CD14-positive monocyte (primary cell): ENCODE results near the gene COPS6. TPM values are rescaled to one million over a fixed set of nuclear protein-coding genes. Genes with fewer than 3 reads are reported as not detected.
"Not testable (repeated sequence)": the region's sequence is repeated elsewhere in the genome, so short reads cannot be mapped to it uniquely, and the experiment has no call there.

Source experiments
- DNase-seq, 3 donors: peaks; one replicate each; pipeline ENCODE4 v3.0.0-alpha.2; 2011 to 2022
- H2AFZ ChIP-seq: 2 replicates; pipeline ENCODE4 v1.6.0; 2012; ENCODE audit warnings: mild to moderate bottlenecking, low read depth, low read length, inconsistent platforms; ENCODE audit not compliant: insufficient read depth, poor library complexity, severe bottlenecking
- H3K27ac ChIP-seq, 2 donors: 1 replicate in 1 of 2; 2 replicates in 1 of 2; pipeline ENCODE4 v1.5.1; 2012 to 2013; ENCODE audit warnings: low read length in 2 of 2, control low read depth in 1 of 2, inconsistent platforms in 1 of 2, low read depth in 1 of 2, mild to moderate bottlenecking in 1 of 2
- H3K27me3 ChIP-seq, 2 donors: one replicate each; pipeline versions ENCODE4 v1.6.0 to v1.6.1; 2011 to 2013; ENCODE audit warnings: low read length in 2 of 2; ENCODE audit not compliant: control insufficient read depth in 2 of 2, insufficient read depth in 2 of 2
- H3K36me3 ChIP-seq, 2 donors: replicated peaks in 1 of 2; 1 replicate in 1 of 2; 2 replicates in 1 of 2; pipeline versions ENCODE4 v1.5.1 to v1.6.1; 2012 to 2013; ENCODE audit warnings: low read length in 2 of 2, control low read depth in 1 of 2, inconsistent platforms in 1 of 2, mild to moderate bottlenecking in 1 of 2; ENCODE audit not compliant: insufficient read depth in 2 of 2, control insufficient read depth in 1 of 2
- H3K4me1 ChIP-seq, 2 donors: 1 replicate in 1 of 2; 2 replicates in 1 of 2; pipeline versions ENCODE4 v1.5.1 to v1.6.1; 2012 to 2013; ENCODE audit warnings: low read length in 2 of 2, control low read depth in 1 of 2, inconsistent platforms in 1 of 2, mild to moderate bottlenecking in 1 of 2, moderate library complexity in 1 of 2; ENCODE audit not compliant: insufficient read depth in 2 of 2, control insufficient read depth in 1 of 2
- H3K4me2 ChIP-seq: replicated peaks from 2 replicates; pipeline ENCODE3; 2012; ENCODE audit warnings: low read length, moderate library complexity, mild to moderate bottlenecking; ENCODE audit not compliant: poor library complexity, severe bottlenecking; ENCODE audit errors: extremely low read depth
- H3K4me3 ChIP-seq, 3 experiments: fragments of 200-600 bp in 1 of 3; sonication (generic) in 1 of 3; replicated peaks in 1 of 3; 1 replicate in 2 of 3; 2 replicates in 1 of 3; pipeline ENCODE4 v1.5.1; 2011 to 2013; ENCODE audit warnings: low read length in 3 of 3, mild to moderate bottlenecking in 3 of 3, control low read depth in 2 of 3, low read depth in 2 of 3, inconsistent platforms in 1 of 3, moderate library complexity in 1 of 3
- H3K79me2 ChIP-seq: 2 replicates; pipeline ENCODE4 v1.6.0; 2012; ENCODE audit warnings: mild to moderate bottlenecking, control low read depth, inconsistent platforms, low read length, moderate library complexity; ENCODE audit not compliant: insufficient read depth
- H3K9ac ChIP-seq: 2 replicates; pipeline ENCODE4 v1.6.0; 2017; ENCODE audit warnings: low read length, mild to moderate bottlenecking; ENCODE audit not compliant: insufficient read depth, poor library complexity, severe bottlenecking
- H3K9me3 ChIP-seq, 2 donors: replicated peaks in 1 of 2; 1 replicate in 1 of 2; 2 replicates in 1 of 2; pipeline versions ENCODE4 v1.5.1 to v1.6.1; 2012 to 2013; ENCODE audit warnings: low read length in 2 of 2, control low read depth in 1 of 2; ENCODE audit not compliant: control insufficient read depth in 1 of 2, insufficient read depth in 1 of 2
- H4K20me1 ChIP-seq: 2 replicates; pipeline ENCODE4 v1.6.0; 2012; ENCODE audit warnings: mild to moderate bottlenecking, low read length, control low read depth, moderate library complexity; ENCODE audit not compliant: insufficient read depth
- H3K27ac Mint-ChIP-seq, 7 donors: one replicate each; pipeline ENCODE4 v1.8.0; 2020; ENCODE audit warnings: mild to moderate bottlenecking in 7 of 7, mixed read lengths in 7 of 7, moderate library complexity in 6 of 7, inconsistent platforms in 2 of 7
- H3K27me3 Mint-ChIP-seq, 3 donors: one replicate each; pipeline ENCODE4 v1.8.0; 2021 to 2022; ENCODE audit warnings: low read depth in 3 of 3, mild to moderate bottlenecking in 3 of 3, mixed read lengths in 3 of 3, moderate library complexity in 3 of 3, inconsistent platforms in 1 of 3
- H3K36me3 Mint-ChIP-seq, 2 donors: one replicate each; pipeline ENCODE4 v1.8.0; 2020; ENCODE audit warnings: mixed read lengths in 2 of 2, inconsistent platforms in 1 of 2, mild to moderate bottlenecking in 1 of 2
- H3K4me1 Mint-ChIP-seq: one replicate; pipeline ENCODE4 v1.8.0; 2020; ENCODE audit warnings: mild to moderate bottlenecking, mixed read lengths
- H3K4me3 Mint-ChIP-seq, 2 donors: one replicate each; pipeline ENCODE4 v1.8.0; 2020; ENCODE audit warnings: mild to moderate bottlenecking in 2 of 2, mixed read lengths in 2 of 2, moderate library complexity in 1 of 2
- H3K9me3 Mint-ChIP-seq, 7 donors: one replicate each; pipeline ENCODE4 v1.8.0; 2020 to 2022; ENCODE audit warnings: mixed read lengths in 7 of 7, mild to moderate bottlenecking in 6 of 7, moderate library complexity in 6 of 7, inconsistent platforms in 2 of 7
- WGBS: methylation state at CpG from one replicate; pipeline ENCODE4 v1.1.5; 2013; ENCODE audit warnings: missing lambda C conversion rate; ENCODE audit not compliant: insufficient coverage; 5-methylcytosine and 5-hydroxymethylcytosine counted together
- intact Hi-C, 2 donors: fragments of 100-400 bp; cut with micrococcal nuclease; formaldehyde crosslinking; loops; one replicate each; pipeline versions ENCODE4 v1.15.0 to v1.15.1; 2023
- polyA plus RNA-seq, 3 donors: library from polyadenylated mRNA; depleted of rRNA in 1 of 3; unstranded in 2 of 3; stranded (reverse) in 1 of 3; fragments of 300-500 nt in 2 of 3; fragments of >200 nt in 1 of 3; fragmentation: Illumina TruSeq in 2 of 3; gene quantifications; 1 replicate in 2 of 3; 2 replicates in 1 of 3; pipeline ENCODE4 v1.2.3, GENCODE V29; 2012 to 2021
- TF ChIP-seq, protein P1 (sequence below): fragments of 200-600 bp; IDR thresholded peaks from one replicate; pipeline ENCODE4 v1.8.0; 2022; ENCODE audit warnings: antibody characterized with exemption, mild to moderate bottlenecking

COPS6 gene
- polyA plus RNA-seq, 3 donors: 77.1 to 119 (median 109) TPM

DNA sequence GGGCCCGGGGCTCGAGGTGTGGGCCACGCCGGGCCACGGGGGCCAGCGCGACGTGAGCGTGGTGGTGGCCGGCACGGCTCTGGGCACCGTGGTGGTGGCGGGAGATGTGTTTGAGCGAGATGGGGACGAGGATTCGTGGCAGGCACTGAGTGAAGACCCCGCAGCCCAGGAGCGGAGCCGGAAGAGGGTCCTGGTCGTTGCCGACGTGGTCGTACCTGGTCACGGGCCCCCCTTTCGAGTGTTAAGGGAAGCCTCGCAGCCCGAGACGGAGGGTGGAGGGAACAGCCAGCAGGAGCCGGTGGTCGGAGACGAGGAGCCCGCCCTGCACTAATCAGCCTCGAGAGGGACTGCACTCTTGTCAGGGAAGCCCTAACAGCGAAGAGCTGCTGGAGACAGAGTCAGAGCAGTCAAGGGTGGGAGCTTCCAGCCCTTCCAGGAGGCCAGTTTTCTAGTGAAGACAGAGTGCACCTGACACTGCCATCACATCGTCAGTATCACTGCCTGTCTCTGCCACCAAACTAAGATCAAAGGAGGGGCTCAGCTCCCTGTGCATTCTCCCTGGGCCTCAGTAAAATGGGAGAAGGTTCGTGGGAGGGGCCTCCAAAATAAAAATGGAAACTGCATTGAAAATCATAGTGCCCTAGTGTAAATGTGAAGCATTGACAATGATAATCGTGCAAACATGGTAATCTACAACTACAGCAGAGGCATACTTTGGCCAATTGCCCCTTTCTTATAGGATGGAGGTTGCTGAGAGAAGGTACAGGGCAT is 39.3 kb downstream of the COPS6 start:
- H3K9ac ChIP-seq: peak overlapping the region; percentile 81
- peaks cover 0 to 14% of the 10 kb centered on the region in 2 donors for H3K27me3 ChIP-seq
- peak overlapping the region; percentile 83 to 93 (median 87) for H3K4me3 ChIP-seq
- H3K9me3 ChIP-seq: no peaks in the 10 kb centered on the region
- peak overlapping the region in 1 of 2 donors; percentile 92 for H3K27ac ChIP-seq
- H3K4me1 ChIP-seq: peaks cover 36 to 46% of the 10 kb centered on the region in 2 donors
- H3K27ac Mint-ChIP-seq: peak overlapping the region in 5 of 7 donors; percentile 33 to 78 (median 50)
- no peaks in the 10 kb centered on the region for H3K36me3 Mint-ChIP-seq
- H3K4me2 ChIP-seq: peak overlapping the region; percentile 98
- H3K9me3 Mint-ChIP-seq: peaks cover 0 to 4% (median 0%) of the 10 kb centered on the region in 7 donors
- DNase-seq: no peak
- peak overlapping the region; percentile 84 to 98 for H3K4me3 Mint-ChIP-seq
- H3K36me3 ChIP-seq: no peaks in the 10 kb centered on the region
- peaks cover 13 to 19% (median 17%) of the 10 kb centered on the region in 3 donors for H3K27me3 Mint-ChIP-seq
- WGBS: under 1% methylated on average over 32 of the region's 37 CpGs
- TF ChIP-seq, protein P1, sequence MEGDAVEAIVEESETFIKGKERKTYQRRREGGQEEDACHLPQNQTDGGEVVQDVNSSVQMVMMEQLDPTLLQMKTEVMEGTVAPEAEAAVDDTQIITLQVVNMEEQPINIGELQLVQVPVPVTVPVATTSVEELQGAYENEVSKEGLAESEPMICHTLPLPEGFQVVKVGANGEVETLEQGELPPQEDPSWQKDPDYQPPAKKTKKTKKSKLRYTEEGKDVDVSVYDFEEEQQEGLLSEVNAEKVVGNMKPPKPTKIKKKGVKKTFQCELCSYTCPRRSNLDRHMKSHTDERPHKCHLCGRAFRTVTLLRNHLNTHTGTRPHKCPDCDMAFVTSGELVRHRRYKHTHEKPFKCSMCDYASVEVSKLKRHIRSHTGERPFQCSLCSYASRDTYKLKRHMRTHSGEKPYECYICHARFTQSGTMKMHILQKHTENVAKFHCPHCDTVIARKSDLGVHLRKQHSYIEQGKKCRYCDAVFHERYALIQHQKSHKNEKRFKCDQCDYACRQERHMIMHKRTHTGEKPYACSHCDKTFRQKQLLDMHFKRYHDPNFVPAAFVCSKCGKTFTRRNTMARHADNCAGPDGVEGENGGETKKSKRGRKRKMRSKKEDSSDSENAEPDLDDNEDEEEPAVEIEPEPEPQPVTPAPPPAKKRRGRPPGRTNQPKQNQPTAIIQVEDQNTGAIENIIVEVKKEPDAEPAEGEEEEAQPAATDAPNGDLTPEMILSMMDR: no peak
- H3K4me1 Mint-ChIP-seq: peaks cover 40% of the 10 kb centered on the region
- H2AFZ ChIP-seq: peak overlapping the region; percentile 97
- peaks cover 3% of the 10 kb centered on the region for H4K20me1 ChIP-seq
- intact Hi-C loops: loop anchor here (1.0 to 10.0 kb wide), 3 partner anchors 9 to 547 kb away; partner anchors contain the start of genes CNPY4 (in 1 of the 2), GNB2 (in 1 of the 2) and TAF6 (in 1 of the 2)
- H3K79me2 ChIP-seq: peaks cover 13% of the 10 kb centered on the region

DNA sequence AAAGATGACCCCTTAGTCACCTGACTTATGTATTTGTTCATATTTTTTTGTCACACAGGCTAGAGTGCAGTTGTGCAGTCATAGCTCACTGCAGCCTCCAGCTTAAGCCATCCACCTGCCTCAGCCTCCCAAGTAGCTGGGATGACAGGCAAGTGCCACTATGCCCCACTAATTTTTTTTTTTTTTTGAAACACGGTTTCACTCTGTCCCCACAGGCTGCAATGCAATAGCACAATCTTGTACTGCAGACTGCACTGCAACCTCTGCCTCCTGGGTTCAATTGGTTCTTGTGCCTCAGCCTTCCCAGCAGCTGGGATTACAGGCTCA is 39.8 kb downstream of the COPS6 start:
- 100% methylated on average over 1 of the region's 1 CpG for WGBS
- Histone ChIP-seq H3K4me3 (no peak overlapping the region), H3K9ac (peak overlapping the region; percentile 81), H3K36me3 (no peaks in the 10 kb centered on the region), H3K27me3 (peaks cover 0 to 14% of the 10 kb centered on the region in 2 donors), H3K4me2 (no peak overlapping the region), H3K9me3 (no peaks in the 10 kb centered on the region), H2AFZ (no peak overlapping the region), H3K27ac (no peak overlapping the region), H4K20me1 (peaks cover 3% of the 10 kb centered on the region), H3K4me1 (peaks cover 36 to 46% of the 10 kb centered on the region in 2 donors), H3K79me2 (peaks cover 13% of the 10 kb centered on the region)
- no peak for DNase-seq
- peak overlapping the region in 1 of 2 donors; percentile 84 for H3K4me3 Mint-ChIP-seq
- intact Hi-C loops: loop anchor here in 1 of 2 donors (5.0 to 10.0 kb wide), 2 partner anchors 206 to 546 kb away; partner anchors contain the start of gene GNB2
- H3K27me3 Mint-ChIP-seq: peaks cover 14 to 19% (median 17%) of the 10 kb centered on the region in 3 donors
- no peaks in the 10 kb centered on the region for H3K36me3 Mint-ChIP-seq
- TF ChIP-seq, protein P1: no peak
- no peak overlapping the region for H3K27ac Mint-ChIP-seq
- peaks cover 0 to 4% (median 0%) of the 10 kb centered on the region in 7 donors for H3K9me3 Mint-ChIP-seq
- peaks cover 40% of the 10 kb centered on the region for H3K4me1 Mint-ChIP-seq

DNA sequence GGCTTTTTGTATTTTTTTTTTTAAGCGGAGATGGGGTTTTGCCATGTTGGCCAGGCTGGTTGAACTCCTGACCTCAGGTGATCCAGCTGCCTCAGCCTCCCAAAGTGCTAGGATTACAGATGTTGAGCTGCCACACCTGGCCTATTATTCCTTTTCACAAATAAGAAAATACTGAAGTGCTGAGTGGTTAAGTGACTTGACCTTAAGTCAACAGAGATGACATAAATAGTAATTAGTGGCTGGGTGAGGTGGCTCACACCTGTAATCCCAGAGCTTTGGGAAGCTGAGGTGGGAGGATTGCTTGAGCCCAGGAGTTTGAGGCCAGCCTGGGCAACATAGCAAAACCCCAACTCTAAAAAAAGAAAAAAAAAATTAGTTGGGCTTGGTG is 41.4 kb downstream of the COPS6 start:
- not testable (repeated sequence) for H3K36me3 ChIP-seq, H3K4me3 ChIP-seq, H3K9me3 Mint-ChIP-seq, H4K20me1 ChIP-seq, H3K27ac ChIP-seq, H3K9me3 ChIP-seq, H3K36me3 Mint-ChIP-seq, H2AFZ ChIP-seq, H3K9ac ChIP-seq, H3K4me2 ChIP-seq, DNase-seq, H3K27ac Mint-ChIP-seq, H3K4me3 Mint-ChIP-seq
- intact Hi-C loops: loop anchor here in 1 of 2 donors (5.0 kb wide), 1 partner anchor 87 kb away; the partner anchor contains the start of gene PVRIG
- Histone ChIP-seq H3K27me3 (peaks cover 0 to 14% of the 10 kb centered on the region in 2 donors), H3K4me1 (peaks cover 23 to 33% of the 10 kb centered on the region in 2 donors), H3K79me2 (peaks cover 13% of the 10 kb centered on the region)
- peaks cover 29% of the 10 kb centered on the region for H3K4me1 Mint-ChIP-seq
- no CpG with 5 or more reads among the region's 1 CpG for WGBS
- peaks cover 14 to 19% (median 17%) of the 10 kb centered on the region in 3 donors for H3K27me3 Mint-ChIP-seq
